MM.1S (cell line): ENCODE results near the gene RNF111.

Experiments used
- CTCF ChIP-seq: fragments of 300-600 bp; sonication (generic); IDR thresholded peaks from 2 replicates; pipeline ENCODE4 v1.5.1; 2016; ENCODE audit warnings: antibody characterized with exemption, low read length, mixed read lengths
- EZH2 ChIP-seq: fragments of 300-600 bp; sonication (generic); optimal IDR thresholded peaks from 2 replicates; pipeline ENCODE3; 2017; ENCODE audit warnings: low read depth, mild to moderate bottlenecking, antibody characterized with exemption, low read length, mixed read lengths
- EZH2phosphoT487 ChIP-seq: fragments of 300-600 bp; sonication (generic); IDR thresholded peaks from 2 replicates; pipeline ENCODE4 v1.6.1; 2018; ENCODE audit warnings: antibody characterized with exemption, low read length

GRCh38 chr15:59096429-59096828 lies 109.0 kb downstream of the RNF111 start:
- TF ChIP-seq CTCF (no peak), EZH2phosphoT487 (no peak), EZH2 (no peak)
